ENCODE data around the gene POMT2. TPM values are rescaled to one million over a fixed set of nuclear protein-coding genes. Genes with fewer than 3 reads are reported as not detected.
A peak's percentile ranks its signal among the peaks of the same experiment; 100 is the strongest.

POMT2 gene, protein sequence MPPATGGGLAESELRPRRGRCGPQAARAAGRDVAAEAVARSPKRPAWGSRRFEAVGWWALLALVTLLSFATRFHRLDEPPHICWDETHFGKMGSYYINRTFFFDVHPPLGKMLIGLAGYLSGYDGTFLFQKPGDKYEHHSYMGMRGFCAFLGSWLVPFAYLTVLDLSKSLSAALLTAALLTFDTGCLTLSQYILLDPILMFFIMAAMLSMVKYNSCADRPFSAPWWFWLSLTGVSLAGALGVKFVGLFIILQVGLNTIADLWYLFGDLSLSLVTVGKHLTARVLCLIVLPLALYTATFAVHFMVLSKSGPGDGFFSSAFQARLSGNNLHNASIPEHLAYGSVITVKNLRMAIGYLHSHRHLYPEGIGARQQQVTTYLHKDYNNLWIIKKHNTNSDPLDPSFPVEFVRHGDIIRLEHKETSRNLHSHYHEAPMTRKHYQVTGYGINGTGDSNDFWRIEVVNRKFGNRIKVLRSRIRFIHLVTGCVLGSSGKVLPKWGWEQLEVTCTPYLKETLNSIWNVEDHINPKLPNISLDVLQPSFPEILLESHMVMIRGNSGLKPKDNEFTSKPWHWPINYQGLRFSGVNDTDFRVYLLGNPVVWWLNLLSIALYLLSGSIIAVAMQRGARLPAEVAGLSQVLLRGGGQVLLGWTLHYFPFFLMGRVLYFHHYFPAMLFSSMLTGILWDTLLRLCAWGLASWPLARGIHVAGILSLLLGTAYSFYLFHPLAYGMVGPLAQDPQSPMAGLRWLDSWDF
- 45.4 and 51.5 TPM in 2 replicates for total RNA-seq (ENCODE audit: low replicate concordance)
- long read RNA-seq, partial matches to known transcripts, result 2 of 3 reads
- long read RNA-seq, other reads (novel, unspliced or antisense), result 1 of 3 reads

DNA sequence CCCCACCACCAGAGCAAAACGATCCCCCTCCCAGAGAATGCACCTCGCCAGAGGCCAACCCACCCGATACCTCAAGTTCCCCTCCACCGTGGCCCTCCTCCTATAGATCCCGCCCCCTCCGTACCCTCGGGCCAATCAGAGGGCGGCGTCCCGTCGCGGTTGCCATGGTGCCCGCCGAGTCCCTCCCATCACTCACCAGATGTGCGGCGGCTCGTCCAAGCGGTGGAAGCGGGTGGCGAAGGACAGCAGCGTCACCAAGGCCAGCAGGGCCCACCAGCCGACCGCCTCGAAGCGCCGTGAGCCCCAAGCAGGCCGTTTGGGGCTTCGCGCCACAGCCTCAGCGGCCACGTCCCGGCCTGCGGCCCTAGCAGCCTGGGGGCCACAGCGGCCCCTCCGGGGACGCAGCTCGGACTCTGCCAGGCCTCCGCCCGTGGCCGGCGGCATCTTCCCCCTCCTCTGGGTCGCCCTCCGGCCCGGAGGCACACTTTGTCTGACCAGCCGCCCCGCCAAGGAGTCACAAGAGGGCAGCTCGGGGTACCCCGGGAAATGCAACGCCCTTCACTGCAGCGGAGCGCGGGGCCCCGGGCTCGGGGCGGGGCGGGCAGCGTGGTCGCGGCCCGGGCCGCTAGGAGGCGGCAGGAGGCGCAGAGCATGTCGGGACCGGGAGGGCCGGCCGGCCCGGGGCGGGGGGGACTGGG, at the start of gene POMT2:
Gene POMT2 (minus strand): TSS at position 646 of the 698 bp plus-strand sequence. CDS start 202 bp downstream, at position 444.
- TF ChIP-seq, protein P1, sequence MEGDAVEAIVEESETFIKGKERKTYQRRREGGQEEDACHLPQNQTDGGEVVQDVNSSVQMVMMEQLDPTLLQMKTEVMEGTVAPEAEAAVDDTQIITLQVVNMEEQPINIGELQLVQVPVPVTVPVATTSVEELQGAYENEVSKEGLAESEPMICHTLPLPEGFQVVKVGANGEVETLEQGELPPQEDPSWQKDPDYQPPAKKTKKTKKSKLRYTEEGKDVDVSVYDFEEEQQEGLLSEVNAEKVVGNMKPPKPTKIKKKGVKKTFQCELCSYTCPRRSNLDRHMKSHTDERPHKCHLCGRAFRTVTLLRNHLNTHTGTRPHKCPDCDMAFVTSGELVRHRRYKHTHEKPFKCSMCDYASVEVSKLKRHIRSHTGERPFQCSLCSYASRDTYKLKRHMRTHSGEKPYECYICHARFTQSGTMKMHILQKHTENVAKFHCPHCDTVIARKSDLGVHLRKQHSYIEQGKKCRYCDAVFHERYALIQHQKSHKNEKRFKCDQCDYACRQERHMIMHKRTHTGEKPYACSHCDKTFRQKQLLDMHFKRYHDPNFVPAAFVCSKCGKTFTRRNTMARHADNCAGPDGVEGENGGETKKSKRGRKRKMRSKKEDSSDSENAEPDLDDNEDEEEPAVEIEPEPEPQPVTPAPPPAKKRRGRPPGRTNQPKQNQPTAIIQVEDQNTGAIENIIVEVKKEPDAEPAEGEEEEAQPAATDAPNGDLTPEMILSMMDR (conservative IDR thresholded peaks at IDR 0.05), result peak; percentile 77
- H3K4me1 Mint-ChIP-seq (ENCODE audit: unreplicated experiment), result peaks cover 30% of the 10 kb centered on the region
- DNase-seq (ENCODE audit: extremely low spot score, unreplicated experiment), result peak; percentile 95
- H3K4me3 Mint-ChIP-seq, result peak within 1 kb of the TSS; percentile 98
- H3K27ac Mint-ChIP-seq, result peak within 1 kb of the TSS; percentile 100
- no peaks in the 10 kb centered on the region for H3K9me3 Mint-ChIP-seq
- no peaks in the 10 kb centered on the region for H3K36me3 Mint-ChIP-seq
- no peaks in the 10 kb centered on the region for H3K27me3 Mint-ChIP-seq

DNA sequence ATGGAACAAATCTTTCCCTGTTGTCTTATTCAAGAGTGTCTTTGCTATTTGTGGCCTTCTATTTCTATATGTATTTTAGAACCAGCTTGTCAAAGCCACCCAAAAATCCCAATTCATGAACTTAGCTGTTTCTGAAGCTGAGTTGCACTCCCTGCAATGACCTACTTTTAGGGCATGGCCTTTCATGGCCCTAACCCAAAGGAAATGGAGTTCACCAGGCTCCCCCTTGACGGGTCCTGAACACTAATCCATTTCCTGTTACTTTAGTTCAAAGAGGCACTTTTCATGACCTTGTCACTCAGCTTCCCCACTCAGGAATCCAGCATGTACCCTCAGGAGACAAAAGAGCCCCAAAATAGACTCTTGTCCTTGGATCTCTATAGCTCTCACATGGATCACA, 48.6 kb upstream of the POMT2 start:
- TF ChIP-seq, protein P1 (conservative IDR thresholded peaks at IDR 0.05), result no peak
- no peak overlapping the region for H3K4me3 Mint-ChIP-seq
- peaks cover 1% of the 10 kb centered on the region for H3K36me3 Mint-ChIP-seq
- no peak overlapping the region for H3K27ac Mint-ChIP-seq
- no peaks in the 10 kb centered on the region for H3K27me3 Mint-ChIP-seq
- H3K9me3 Mint-ChIP-seq, result no peaks in the 10 kb centered on the region
- no peak for DNase-seq (ENCODE audit: extremely low spot score, unreplicated experiment)
- peaks cover 19% of the 10 kb centered on the region for H3K4me1 Mint-ChIP-seq (ENCODE audit: unreplicated experiment)

DNA sequence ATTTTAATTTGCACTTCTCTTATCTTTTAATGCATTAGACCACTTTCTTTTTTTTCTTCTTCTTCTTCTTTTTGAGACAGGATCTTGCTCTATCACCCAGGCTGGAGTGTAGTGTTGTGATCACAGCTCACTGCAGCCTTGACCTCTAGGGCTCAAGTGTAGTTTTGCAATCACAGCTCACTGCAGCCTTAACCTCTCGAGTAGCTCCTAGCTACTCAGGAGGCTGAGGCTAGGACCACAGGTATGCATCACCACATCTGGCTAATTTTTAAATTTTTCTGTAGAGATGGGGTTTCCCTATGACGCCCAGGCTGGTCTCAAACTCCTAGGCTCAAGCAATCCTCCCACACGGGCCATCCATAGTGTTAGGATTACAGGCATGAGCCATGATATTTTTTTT, 43.5 kb upstream of the POMT2 start:
- H3K27me3 Mint-ChIP-seq, result no peaks in the 10 kb centered on the region
- TF ChIP-seq, protein P1 (conservative IDR thresholded peaks at IDR 0.05), result no peak
- DNase-seq (ENCODE audit: extremely low spot score, unreplicated experiment), result no peak
- no peak overlapping the region for H3K4me3 Mint-ChIP-seq
- H3K4me1 Mint-ChIP-seq (ENCODE audit: unreplicated experiment), result no peaks in the 10 kb centered on the region
- no peak overlapping the region for H3K27ac Mint-ChIP-seq
- H3K9me3 Mint-ChIP-seq, result no peaks in the 10 kb centered on the region
- H3K36me3 Mint-ChIP-seq, result peaks cover 4% of the 10 kb centered on the region

DNA sequence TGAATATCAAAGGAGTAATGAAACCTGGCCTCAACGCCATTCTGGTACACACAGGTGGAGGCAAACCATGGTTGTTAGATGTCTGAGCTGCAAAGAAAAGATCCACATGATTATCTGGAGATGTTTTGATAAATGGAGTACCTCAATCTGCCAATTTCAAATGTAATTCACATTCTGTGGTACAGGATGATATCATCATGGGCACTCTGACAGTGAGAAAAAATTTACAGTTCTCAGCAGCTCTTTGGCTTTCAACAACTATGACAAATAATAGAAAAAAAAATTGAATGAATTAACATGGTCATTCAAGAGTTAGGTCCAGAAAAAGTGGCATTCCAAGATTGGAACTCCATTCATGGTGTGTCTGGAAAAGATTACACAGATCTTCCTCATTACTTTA, 38.9 kb upstream of the POMT2 start:
- H3K27me3 Mint-ChIP-seq, result no peaks in the 10 kb centered on the region
- H3K27ac Mint-ChIP-seq, result no peak overlapping the region
- no peak overlapping the region for H3K4me3 Mint-ChIP-seq
- no peaks in the 10 kb centered on the region for H3K4me1 Mint-ChIP-seq (ENCODE audit: unreplicated experiment)
- no peak for DNase-seq (ENCODE audit: extremely low spot score, unreplicated experiment)
- TF ChIP-seq, protein P1 (conservative IDR thresholded peaks at IDR 0.05), result no peak
- peaks cover 7% of the 10 kb centered on the region for H3K36me3 Mint-ChIP-seq
- H3K9me3 Mint-ChIP-seq, result no peaks in the 10 kb centered on the region

DNA sequence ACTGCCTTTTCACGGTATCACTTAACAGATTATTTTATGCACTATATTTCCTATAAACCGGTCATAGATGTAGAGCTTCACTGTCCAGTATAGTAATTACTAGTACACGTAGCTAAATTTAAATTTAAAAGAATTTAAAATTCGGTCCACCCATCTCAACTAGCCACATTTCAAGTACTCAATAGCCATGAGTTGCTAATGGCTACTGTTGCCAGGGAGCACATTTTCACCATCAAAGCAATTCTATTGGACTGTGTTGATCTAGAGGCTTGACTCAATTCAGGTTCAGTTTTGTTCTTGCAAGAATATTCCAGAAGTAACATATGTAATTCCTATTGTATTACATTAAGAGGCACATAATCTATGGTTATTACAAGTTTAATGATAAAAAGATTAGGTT, 36.2 kb upstream of the POMT2 start:
- peaks cover 7% of the 10 kb centered on the region for H3K36me3 Mint-ChIP-seq
- no peaks in the 10 kb centered on the region for H3K9me3 Mint-ChIP-seq
- no peak for DNase-seq (ENCODE audit: extremely low spot score, unreplicated experiment)
- no peaks in the 10 kb centered on the region for H3K27me3 Mint-ChIP-seq
- no peak overlapping the region for H3K27ac Mint-ChIP-seq
- no peaks in the 10 kb centered on the region for H3K4me1 Mint-ChIP-seq (ENCODE audit: unreplicated experiment)
- TF ChIP-seq, protein P1 (conservative IDR thresholded peaks at IDR 0.05), result no peak
- no peak overlapping the region for H3K4me3 Mint-ChIP-seq
